ENCODE measurements around the gene SHC3.

DNA sequence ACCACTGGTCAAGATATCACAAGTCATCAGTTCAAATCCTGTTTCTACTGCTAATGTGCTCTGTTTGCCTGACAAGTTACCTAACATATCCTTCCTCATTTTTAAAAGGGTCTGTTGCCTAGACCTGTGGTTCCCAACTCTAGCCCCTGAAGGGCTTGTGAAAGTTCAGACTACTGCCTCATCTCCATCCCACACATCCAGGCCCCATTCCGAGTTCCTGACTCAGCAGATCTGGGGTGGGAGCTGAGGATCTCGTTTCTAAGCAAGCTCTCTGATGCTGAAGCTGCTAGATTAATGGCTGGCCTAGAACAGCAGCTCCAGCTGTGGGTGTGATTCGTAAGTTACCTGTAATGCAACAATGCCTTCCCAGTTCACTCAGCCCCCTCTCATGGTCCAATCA is 154.9 kb downstream of the SHC3 start:
- TF ChIP-seq, protein P1, sequence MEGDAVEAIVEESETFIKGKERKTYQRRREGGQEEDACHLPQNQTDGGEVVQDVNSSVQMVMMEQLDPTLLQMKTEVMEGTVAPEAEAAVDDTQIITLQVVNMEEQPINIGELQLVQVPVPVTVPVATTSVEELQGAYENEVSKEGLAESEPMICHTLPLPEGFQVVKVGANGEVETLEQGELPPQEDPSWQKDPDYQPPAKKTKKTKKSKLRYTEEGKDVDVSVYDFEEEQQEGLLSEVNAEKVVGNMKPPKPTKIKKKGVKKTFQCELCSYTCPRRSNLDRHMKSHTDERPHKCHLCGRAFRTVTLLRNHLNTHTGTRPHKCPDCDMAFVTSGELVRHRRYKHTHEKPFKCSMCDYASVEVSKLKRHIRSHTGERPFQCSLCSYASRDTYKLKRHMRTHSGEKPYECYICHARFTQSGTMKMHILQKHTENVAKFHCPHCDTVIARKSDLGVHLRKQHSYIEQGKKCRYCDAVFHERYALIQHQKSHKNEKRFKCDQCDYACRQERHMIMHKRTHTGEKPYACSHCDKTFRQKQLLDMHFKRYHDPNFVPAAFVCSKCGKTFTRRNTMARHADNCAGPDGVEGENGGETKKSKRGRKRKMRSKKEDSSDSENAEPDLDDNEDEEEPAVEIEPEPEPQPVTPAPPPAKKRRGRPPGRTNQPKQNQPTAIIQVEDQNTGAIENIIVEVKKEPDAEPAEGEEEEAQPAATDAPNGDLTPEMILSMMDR (IDR thresholded peaks at IDR 0.05), result no peak
- TF ChIP-seq POLR2A (IDR thresholded peaks at IDR 0.05) (no peak), EP300 (IDR thresholded peaks at IDR 0.05) (no peak)
